DND-41 (cell line): ENCODE data around the gene EPHA7.

Experiments
- ATAC-seq: fragments of 200-7000 bp; cut with Tn5 transposase; 3 replicates; pipeline ENCODE4 v1.9.1; 2021; ENCODE audit warnings: low read depth; ENCODE audit not compliant: insufficient read depth
- DNase-seq: peaks from one replicate; pipeline ENCODE4 v3.0.0-alpha.2; 2020
- H2AFZ ChIP-seq: 2 replicates; pipeline ENCODE4 v1.6.0; 2012; ENCODE audit warnings: low read depth, low read length
- H3K27ac ChIP-seq: 2 replicates; pipeline ENCODE4 v1.5.1; 2012; ENCODE audit warnings: low read length, inconsistent platforms
- H3K27me3 ChIP-seq: fragments of 200-600 bp; sonication (generic); 2 replicates; pipeline ENCODE4 v1.6.0; 2012; ENCODE audit warnings: low read length, mild to moderate bottlenecking, inconsistent platforms; ENCODE audit not compliant: insufficient read depth, poor library complexity
- H3K36me3 ChIP-seq: 2 replicates; pipeline ENCODE4 v1.5.1; 2012; ENCODE audit warnings: low read length, inconsistent platforms; ENCODE audit not compliant: insufficient read depth
- H3K4me1 ChIP-seq: 2 replicates; pipeline ENCODE4 v1.5.1; 2012; ENCODE audit warnings: mild to moderate bottlenecking, low read length; ENCODE audit not compliant: insufficient read depth
- H3K4me2 ChIP-seq: 2 replicates; pipeline ENCODE4 v1.6.0; 2012; ENCODE audit warnings: mild to moderate bottlenecking, moderate library complexity, low read length, inconsistent platforms; ENCODE audit not compliant: insufficient read depth
- H3K4me3 ChIP-seq, 2 experiments: fragments of 200-600 bp in 1 of 2; shearing (Covaris generic) in 1 of 2; 2 replicates each; pipeline ENCODE4 v1.5.1; 2012 to 2016; ENCODE audit warnings: inconsistent platforms in 2 of 2, low read length in 2 of 2, mild to moderate bottlenecking in 2 of 2, low read depth in 1 of 2, moderate library complexity in 1 of 2
- H3K79me2 ChIP-seq: 2 replicates; pipeline ENCODE4 v1.6.0; 2012; ENCODE audit warnings: low read length, inconsistent platforms; ENCODE audit not compliant: insufficient read depth
- H3K9ac ChIP-seq: 2 replicates; pipeline ENCODE4 v1.6.0; 2012; ENCODE audit warnings: low read depth, mild to moderate bottlenecking, inconsistent platforms, low read length, moderate library complexity
- H3K9me3 ChIP-seq: 2 replicates; pipeline ENCODE4 v1.5.1; 2012; ENCODE audit warnings: low read length, moderate library complexity, mild to moderate bottlenecking, inconsistent platforms; ENCODE audit not compliant: insufficient read depth, severe bottlenecking
- H4K20me1 ChIP-seq: 2 replicates; pipeline ENCODE4 v1.6.0; 2012; ENCODE audit warnings: low read length; ENCODE audit not compliant: insufficient read depth
- EZH2 ChIP-seq: IDR thresholded peaks from 3 replicates; pipeline ENCODE4 v1.6.1; 2012; ENCODE audit warnings: borderline replicate concordance, low read depth, mild to moderate bottlenecking, moderate library complexity, low read length, inconsistent platforms; ENCODE audit not compliant: severe bottlenecking
- TF ChIP-seq, protein P1 (sequence below): IDR thresholded peaks from 2 replicates; pipeline ENCODE4 v1.5.1; 2012; ENCODE audit warnings: borderline replicate concordance, low read length, moderate library complexity, mild to moderate bottlenecking; ENCODE audit not compliant: poor library complexity, severe bottlenecking; ENCODE audit errors: extremely low read depth

The EPHA7 gene

DNA sequence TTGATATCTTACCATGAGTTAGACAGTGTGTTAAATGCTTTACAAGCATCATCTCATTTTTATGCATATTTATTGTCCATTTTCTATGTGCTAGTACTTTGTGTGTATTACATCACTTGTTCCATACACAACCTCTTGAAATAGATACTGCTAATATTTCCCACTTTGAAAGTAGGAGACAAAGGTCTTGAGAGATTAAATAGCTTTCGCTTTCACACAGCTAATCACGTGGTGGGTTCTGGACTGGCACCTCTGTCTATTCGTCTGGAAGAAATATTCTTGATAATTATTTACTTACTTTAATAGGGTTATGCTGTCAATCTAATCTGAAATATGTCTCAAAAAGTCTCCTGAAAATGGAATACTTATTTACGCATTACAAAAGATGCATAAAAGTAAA, 30.2 kb downstream of the EPHA7 start:
- H3K4me2 ChIP-seq, result no peak overlapping the region
- H4K20me1 ChIP-seq, result no peaks in the 10 kb centered on the region
- H3K4me3 ChIP-seq, result no peak overlapping the region
- no peak overlapping the region for H3K27ac ChIP-seq
- no peak overlapping the region for H3K9ac ChIP-seq
- no peaks in the 10 kb centered on the region for H3K4me1 ChIP-seq
- H3K36me3 ChIP-seq, result no peaks in the 10 kb centered on the region
- H3K27me3 ChIP-seq, result no peaks in the 10 kb centered on the region
- H2AFZ ChIP-seq, result no peak overlapping the region
- DNase-seq (no peak), ATAC-seq (no peak)
- TF ChIP-seq, protein P1, sequence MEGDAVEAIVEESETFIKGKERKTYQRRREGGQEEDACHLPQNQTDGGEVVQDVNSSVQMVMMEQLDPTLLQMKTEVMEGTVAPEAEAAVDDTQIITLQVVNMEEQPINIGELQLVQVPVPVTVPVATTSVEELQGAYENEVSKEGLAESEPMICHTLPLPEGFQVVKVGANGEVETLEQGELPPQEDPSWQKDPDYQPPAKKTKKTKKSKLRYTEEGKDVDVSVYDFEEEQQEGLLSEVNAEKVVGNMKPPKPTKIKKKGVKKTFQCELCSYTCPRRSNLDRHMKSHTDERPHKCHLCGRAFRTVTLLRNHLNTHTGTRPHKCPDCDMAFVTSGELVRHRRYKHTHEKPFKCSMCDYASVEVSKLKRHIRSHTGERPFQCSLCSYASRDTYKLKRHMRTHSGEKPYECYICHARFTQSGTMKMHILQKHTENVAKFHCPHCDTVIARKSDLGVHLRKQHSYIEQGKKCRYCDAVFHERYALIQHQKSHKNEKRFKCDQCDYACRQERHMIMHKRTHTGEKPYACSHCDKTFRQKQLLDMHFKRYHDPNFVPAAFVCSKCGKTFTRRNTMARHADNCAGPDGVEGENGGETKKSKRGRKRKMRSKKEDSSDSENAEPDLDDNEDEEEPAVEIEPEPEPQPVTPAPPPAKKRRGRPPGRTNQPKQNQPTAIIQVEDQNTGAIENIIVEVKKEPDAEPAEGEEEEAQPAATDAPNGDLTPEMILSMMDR, result no peak
- TF ChIP-seq EZH2, result no peak
- no peaks in the 10 kb centered on the region for H3K79me2 ChIP-seq
- H3K9me3 ChIP-seq, result peaks cover 2% of the 10 kb centered on the region

DNA sequence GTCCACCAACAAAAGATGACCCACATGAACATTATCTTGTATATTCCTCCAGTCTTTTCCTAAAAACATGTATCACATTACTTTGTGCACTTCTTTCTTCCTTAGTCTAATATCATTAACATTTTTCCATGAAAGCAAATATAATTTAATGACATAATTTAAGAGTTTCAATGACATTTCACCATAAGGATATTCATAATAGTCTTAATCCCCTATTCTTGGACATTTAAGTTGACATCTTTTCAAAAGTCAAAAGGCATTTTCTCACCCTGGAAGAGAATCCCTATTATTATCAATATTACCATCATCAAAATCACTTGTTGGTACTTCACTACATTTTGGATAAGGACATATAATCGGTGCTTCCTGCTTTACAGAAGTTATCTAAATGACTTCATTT, 31.3 kb downstream of the EPHA7 start:
- Histone ChIP-seq H3K9ac (no peak overlapping the region), H3K27me3 (no peaks in the 10 kb centered on the region), H3K27ac (no peak overlapping the region), H3K4me3 (no peak overlapping the region), H3K79me2 (no peaks in the 10 kb centered on the region), H2AFZ (no peak overlapping the region), H3K9me3 (peaks cover 2% of the 10 kb centered on the region), H3K4me1 (no peaks in the 10 kb centered on the region), H3K4me2 (no peak overlapping the region), H4K20me1 (no peaks in the 10 kb centered on the region), H3K36me3 (no peaks in the 10 kb centered on the region)
- DNase-seq, result no peak
- ATAC-seq, result no peak
- no peak for TF ChIP-seq EZH2
- TF ChIP-seq, protein P1, result no peak

DNA sequence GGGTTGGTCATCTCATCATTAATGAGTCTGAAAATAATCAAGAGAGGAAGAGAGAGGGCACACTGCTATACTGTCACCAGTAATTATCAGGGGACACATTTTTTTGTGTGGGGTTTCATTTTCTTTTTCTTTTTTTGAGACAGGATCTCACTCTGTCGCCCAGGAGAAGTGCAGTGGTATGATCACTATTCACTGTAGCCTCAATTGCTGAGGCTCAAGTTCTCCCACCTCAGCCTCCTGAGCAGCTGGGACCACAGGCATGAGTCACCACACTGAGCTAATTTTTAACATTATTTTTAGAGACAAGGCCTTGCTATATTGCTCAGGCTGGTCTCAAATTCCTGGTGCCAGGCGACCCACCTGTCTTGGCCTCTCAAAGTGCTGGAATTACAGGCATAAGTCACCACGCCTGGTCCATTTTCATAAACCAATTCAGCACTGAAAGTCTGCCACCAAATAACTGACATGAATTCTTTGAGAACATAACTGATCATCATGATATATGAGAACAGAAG, 43.3 kb downstream of the EPHA7 start:
- Histone ChIP-seq H3K79me2 (no peaks in the 10 kb centered on the region), H3K9ac (no peak overlapping the region), H3K36me3 (no peaks in the 10 kb centered on the region), H3K4me2 (no peak overlapping the region), H3K9me3 (no peaks in the 10 kb centered on the region), H3K27me3 (no peaks in the 10 kb centered on the region), H4K20me1 (no peaks in the 10 kb centered on the region), H3K4me1 (no peaks in the 10 kb centered on the region), H2AFZ (no peak overlapping the region), H3K4me3 (no peak overlapping the region), H3K27ac (no peak overlapping the region)
- no peak for DNase-seq
- no peak for ATAC-seq
- TF ChIP-seq, protein P1, result no peak
- no peak for TF ChIP-seq EZH2

DNA sequence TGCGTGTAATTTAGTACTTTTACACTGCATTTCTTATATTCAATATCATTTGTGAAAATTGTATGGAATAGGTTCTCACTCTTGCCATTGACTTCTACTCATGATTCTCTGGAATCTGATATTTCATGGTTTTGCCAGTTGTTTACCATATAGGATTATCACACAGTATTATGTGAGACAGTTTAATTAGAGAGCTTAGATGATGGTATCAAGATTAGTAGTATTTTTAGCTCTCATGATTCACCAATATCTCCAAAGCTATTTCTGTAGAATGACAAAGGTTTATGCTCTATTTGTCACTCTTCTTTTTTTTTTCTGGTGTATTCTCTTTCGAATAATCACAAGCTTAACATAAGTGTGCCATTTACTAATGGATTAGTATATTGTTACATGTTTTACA, 45.9 kb downstream of the EPHA7 start:
- no peaks in the 10 kb centered on the region for H3K27me3 ChIP-seq
- H3K36me3 ChIP-seq, result no peaks in the 10 kb centered on the region
- ATAC-seq, result no peak
- no peak overlapping the region for H3K4me2 ChIP-seq
- no peak for DNase-seq
- no peaks in the 10 kb centered on the region for H3K4me1 ChIP-seq
- TF ChIP-seq, protein P1, result no peak
- TF ChIP-seq EZH2, result no peak
- H3K9ac ChIP-seq, result no peak overlapping the region
- H4K20me1 ChIP-seq, result no peaks in the 10 kb centered on the region
- H2AFZ ChIP-seq, result no peak overlapping the region
- H3K4me3 ChIP-seq, result no peak overlapping the region
- H3K79me2 ChIP-seq, result no peaks in the 10 kb centered on the region
- no peaks in the 10 kb centered on the region for H3K9me3 ChIP-seq
- H3K27ac ChIP-seq, result no peak overlapping the region
